HG03064 (cell line): Measurements from ENCODE around the gene ERC2.

Source experiments
- ATAC-seq: cut with Tn5 transposase; IDR thresholded peaks from one replicate; pipeline ENCODE4 v1.9.1; 2021; ENCODE audit warnings: low read depth; ENCODE audit not compliant: unreplicated experiment

Gene ERC2

DNA sequence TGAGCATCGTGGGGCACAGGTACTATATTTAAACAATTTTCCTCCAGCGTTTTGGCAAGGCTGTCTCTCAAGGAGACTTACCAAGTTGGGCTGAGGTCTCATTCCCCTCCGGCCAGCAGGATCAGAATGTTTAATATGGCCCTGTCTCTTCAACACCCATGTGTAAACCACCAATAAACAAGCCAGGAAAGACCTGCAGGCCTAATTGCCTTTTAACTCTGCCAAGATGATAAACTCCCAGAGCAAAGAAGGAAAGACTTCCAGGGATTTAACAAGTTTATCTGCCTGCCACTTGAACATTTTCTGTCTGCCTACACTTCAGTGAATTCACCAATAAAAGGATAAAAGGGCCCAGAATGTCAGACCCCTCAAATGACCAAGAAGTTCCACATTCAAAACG lies 850.9 kb downstream of the ERC2 start:
- no peak for ATAC-seq

GRCh38 chr3:55616803-55617202 lies 851.5 kb downstream of the ERC2 start:
- ATAC-seq, result no peak

GRCh38 chr3:55615694-55616295 lies 852.5 kb downstream of the ERC2 start:
- ATAC-seq, result no peak

DNA sequence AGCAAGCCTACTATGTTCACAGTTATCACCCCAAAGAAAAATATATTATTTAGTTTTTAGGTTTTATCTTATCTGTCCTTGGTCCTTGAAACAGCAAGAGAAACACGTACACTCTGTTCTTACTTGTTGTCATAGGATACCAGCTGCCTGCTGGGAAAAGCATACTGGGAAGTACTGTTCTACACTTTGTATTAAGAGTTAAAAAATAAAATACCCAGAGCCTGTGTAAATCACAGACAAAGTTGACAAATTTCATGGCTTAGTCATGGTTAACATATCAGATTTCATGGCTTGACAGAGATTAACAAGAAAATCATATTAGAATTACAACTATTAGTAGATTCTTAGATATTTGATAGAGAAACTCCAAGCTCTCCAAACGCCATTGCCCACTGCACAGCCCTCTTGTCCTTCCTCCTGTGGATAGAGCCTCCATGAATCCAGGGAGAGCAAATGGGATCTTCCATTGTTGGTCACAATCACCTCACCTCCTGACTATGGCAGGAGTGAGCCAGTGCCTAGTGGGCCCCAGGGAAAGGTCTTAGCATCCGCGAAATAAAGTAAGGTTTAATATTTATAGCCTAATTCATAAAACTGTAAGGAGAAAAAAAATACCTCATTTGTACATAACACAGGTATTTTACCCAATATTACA lies 853.1 kb downstream of the ERC2 start:
- no peak for ATAC-seq

- ATAC-seq, result no peak
Measured at GRCh38 chr3:55611121-55611520, 857.1 kb downstream of the ERC2 start.

DNA sequence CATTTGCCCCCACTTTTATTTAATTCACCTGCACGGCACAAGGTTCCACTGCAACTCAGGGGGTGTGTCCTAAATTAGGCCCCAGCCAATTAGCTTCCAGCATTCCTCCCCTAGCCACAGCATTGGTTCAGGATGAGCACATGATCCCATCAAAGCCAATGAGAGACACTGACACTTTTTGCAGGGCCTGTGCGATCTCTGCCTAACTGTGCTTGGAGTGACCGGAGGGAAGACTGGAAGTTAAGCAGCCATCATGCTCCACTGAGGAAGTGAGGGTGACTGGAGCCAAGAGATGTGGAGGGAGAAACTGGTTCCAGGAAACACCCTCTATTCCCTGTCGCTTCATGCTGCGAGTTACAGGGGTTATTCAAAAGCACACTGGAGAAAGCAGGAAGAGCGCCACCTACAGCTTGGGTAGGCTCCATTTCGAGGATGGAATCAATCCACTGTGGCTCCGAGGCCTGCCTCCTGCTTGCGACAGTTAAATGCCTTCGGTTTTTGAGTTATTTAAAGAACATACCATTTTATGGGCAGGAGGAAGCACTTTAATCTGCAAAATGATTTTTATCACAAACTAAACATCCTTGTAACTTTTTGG lies 858.9 kb downstream of the ERC2 start:
- ATAC-seq, result no peak

DNA sequence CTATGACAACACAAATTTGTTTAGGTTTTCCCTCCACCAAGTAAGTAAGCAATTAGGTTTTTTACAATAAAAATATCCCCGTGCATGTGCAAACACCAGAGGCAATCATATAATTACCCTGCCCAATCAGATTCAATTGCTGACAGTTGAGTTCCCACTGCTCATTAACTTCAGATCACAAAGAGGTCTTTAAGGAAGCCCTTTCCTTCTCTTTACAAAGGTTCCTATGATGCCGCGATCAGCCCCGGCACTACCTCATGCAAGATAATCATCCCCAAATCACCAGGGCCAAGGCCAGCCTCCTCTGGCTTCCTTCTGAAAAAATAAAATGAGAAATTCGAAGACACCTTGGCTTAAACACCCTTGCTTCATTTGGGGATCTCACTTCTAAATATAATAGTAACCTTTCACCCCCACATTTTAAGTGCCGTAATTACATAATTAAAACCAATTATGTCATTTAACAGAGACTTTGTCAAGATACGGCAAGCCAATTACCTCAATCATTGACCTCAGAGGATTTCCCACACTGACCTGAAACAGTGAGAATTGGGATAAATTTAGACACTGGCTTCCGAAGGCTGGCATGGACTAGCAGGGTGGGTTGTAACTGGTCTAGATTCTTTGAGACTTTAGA lies 859.8 kb downstream of the ERC2 start:
- no peak for ATAC-seq

GRCh38 chr3:55607844-55608243 lies 860.4 kb downstream of the ERC2 start:
- peak; percentile 68 for ATAC-seq

GRCh38 chr3:55607175-55607574 lies 861.1 kb downstream of the ERC2 start:
- ATAC-seq, result no peak

- no peak for ATAC-seq
Measured at GRCh38 chr3:55605443-55606236, 862.6 kb downstream of the ERC2 start.

DNA sequence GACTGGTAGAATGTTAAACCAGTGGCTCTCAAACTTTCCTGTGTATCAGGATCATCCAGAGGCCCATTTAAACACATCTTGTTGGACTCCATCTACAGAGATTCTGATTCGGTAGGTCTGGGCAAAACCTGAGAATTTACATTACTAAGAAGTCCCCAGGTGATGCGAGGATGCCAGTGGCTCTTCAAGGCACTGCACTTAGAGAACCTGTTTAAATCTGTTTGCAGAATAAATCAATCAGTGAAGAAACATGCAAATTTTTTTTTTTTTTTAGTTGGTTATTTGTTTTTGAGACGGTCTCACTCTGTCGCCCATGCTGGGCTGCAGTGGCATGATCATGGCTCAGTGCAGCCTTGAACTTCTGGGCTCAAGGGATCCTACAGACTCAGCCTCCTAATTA lies 863.4 kb downstream of the ERC2 start:
- no peak for ATAC-seq

GRCh38 chr3:55604402-55604801 lies 863.9 kb downstream of the ERC2 start:
- ATAC-seq, result no peak

DNA sequence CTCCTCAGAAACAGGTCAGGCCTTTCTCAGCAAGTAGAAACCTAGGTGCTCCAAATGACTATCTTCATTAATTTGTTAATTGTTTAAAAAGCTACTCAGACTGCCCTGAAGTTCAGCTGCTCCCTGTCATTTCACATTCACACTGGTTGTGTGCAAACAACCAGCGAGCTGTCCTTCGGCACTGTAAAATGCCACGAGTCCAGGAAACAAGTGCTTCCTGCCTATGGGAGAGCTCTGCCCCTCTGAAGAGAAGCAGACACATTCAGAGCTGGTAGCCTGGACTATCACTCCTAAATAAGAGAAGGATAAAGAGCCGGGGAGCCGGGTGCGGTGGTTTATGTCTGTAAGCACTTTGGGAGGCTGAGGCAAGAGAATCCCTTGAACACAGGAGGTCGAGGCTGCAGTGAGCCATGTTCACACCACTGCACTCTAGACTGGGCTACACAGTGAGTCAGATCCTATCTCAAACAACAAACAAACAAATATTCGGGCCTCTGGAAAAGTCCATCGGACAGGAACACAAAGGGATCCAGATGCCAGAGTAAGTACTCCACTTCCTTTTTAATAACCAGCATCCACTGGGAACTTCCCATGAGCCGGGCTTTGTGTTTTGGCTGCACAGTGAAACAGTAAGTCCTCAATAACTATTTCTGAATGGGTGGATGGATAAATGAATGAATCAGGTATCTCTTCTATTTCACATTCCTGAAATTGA lies 866.7 kb downstream of the ERC2 start:
- ATAC-seq, result no peak

- no peak for ATAC-seq
Measured at GRCh38 chr3:55598224-55598623, 870.0 kb downstream of the ERC2 start.

GRCh38 chr3:55597641-55598040 lies 870.6 kb downstream of the ERC2 start:
- ATAC-seq, result no peak

DNA sequence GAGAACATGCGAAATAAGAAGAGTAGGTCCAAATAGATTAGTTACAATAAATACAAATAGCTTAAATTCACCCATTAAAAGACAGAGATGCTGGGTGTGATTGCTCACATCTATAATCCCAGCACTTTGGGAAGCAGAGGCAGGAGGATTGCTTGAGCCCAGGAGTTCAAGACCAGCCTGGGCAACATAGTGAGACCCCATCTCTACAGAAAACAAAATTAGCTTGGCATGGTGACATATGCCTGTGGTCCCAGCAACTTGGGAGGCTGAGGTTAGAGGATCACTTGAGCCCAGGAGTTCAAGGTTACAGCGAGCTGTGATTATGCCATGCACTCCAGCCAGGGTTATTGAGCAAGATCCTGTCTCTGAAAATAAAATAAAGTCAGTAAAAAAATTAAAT lies 872.1 kb downstream of the ERC2 start:
- ATAC-seq, result no peak

- ATAC-seq, result no peak
Measured at GRCh38 chr3:55595420-55595819, 872.8 kb downstream of the ERC2 start.

DNA sequence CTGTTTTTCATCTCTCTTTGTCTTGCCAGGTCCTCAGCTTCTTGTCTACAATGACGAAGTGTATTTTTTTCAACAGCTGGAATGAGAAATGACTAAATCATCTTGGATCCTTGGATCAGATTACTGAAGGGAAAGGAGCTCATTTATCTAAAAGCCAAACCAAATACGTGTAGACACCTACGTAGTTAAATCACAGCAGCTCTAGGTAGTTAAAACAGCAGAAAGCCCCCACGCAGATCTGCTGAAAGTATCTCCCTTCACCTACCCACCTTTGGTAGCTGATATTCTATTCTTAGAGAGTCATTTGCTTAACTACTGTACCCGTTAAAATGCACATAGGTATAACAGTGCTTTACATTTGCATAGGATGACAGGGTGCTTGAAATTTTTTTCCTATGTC lies 875.7 kb downstream of the ERC2 start:
- no peak for ATAC-seq

DNA sequence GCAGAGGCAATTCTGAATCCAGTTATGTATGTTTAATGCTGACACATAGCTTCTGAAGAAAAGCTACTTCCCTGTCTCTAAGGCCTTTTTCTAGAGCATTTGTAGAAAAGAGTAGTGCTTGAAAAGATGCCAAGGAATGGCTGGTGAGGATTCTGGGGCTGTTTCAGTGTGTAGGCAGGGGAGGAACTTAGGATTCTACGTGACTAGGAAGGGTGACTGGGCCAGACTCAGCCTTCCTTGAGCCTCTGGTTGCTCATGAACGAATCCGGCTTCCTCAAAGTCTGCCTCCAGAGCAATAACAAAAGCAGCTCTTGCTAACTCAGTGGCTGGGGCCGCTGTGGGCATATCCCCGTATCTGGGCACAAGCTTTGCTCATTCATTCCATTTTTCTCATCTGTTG lies 876.4 kb downstream of the ERC2 start:
- no peak for ATAC-seq

- no peak for ATAC-seq
Measured at GRCh38 chr3:55588146-55588765, 880.0 kb downstream of the ERC2 start.
